SKM-1 treated with dmso at 0.1 percent for 144 hours (cell line): Measurements from ENCODE around the gene KSR1.

Experiments
- DNase-seq: peaks from one replicate; lab custom pipeline; 2025; ENCODE audit not compliant: unreplicated experiment; lab: John Stamatoyannopoulos, UW

KSR1 gene

GRCh38 chr17:27603880-27604794, 147.9 kb downstream of the KSR1 start:
- DNase-seq, result no peak

GRCh38 chr17:27605409-27605808, 149.2 kb downstream of the KSR1 start:
- no peak for DNase-seq

- DNase-seq, result no peak
Observed at GRCh38 chr17:27607521-27608091, 151.4 kb downstream of the KSR1 start.

GRCh38 chr17:27608328-27609230, 152.3 kb downstream of the KSR1 start:
- DNase-seq, result no peak

- peak; percentile 29 for DNase-seq
Observed at GRCh38 chr17:27609611-27610303, 153.5 kb downstream of the KSR1 start.

GRCh38 chr17:27610304-27610677, 154.0 kb downstream of the KSR1 start:
- no peak for DNase-seq

GRCh38 chr17:27612160-27612770, 156.0 kb downstream of the KSR1 start:
- DNase-seq, result no peak

GRCh38 chr17:27613433-27613832, 157.2 kb downstream of the KSR1 start:
- no peak for DNase-seq

GRCh38 chr17:27615121-27615520, 158.9 kb downstream of the KSR1 start:
- DNase-seq, result no peak

GRCh38 chr17:27616414-27616813, 160.2 kb downstream of the KSR1 start:
- DNase-seq, result no peak

- DNase-seq, result no peak
Observed at GRCh38 chr17:27618417-27618816, 162.2 kb downstream of the KSR1 start.

- DNase-seq, result no peak
Observed at GRCh38 chr17:27620721-27621120, 164.5 kb downstream of the KSR1 start.

- no peak for DNase-seq
Observed at GRCh38 chr17:27621536-27621935, 165.3 kb downstream of the KSR1 start.

- no peak for DNase-seq
Observed at GRCh38 chr17:27621942-27622559, 165.8 kb downstream of the KSR1 start.

GRCh38 chr17:27622986-27623385, 166.7 kb downstream of the KSR1 start:
- no peak for DNase-seq

GRCh38 chr17:27623614-27624013, 167.4 kb downstream of the KSR1 start:
- no peak for DNase-seq

GRCh38 chr17:27624539-27624938, 168.3 kb downstream of the KSR1 start:
- no peak for DNase-seq

GRCh38 chr17:27625856-27626255, 169.6 kb downstream of the KSR1 start:
- DNase-seq, result no peak

- DNase-seq, result no peak
Observed at GRCh38 chr17:27627514-27627913, 171.3 kb downstream of the KSR1 start.

GRCh38 chr17:27628376-27628775, 172.1 kb downstream of the KSR1 start:
- no peak for DNase-seq
